Stomach (tissue), 9 donors: Measurements from ENCODE around the gene NUP133. TPM values are rescaled to one million over a fixed set of nuclear protein-coding genes. Genes with fewer than 3 reads are reported as not detected.
"Not testable (repeated sequence)": the region's sequence is repeated elsewhere in the genome, so short reads cannot be mapped to it uniquely, and the experiment has no call there.

ENCODE experiments used
- DNase-seq, 2 donors: peaks; one replicate each; pipeline versions ENCODE4 v3.0.0 to v3.0.0-alpha.2; 2013 to 2019
- H3K27ac ChIP-seq, 5 donors: fragments of 200-600 bp in 4 of 5; sonication (generic) in 4 of 5; one replicate each; pipeline ENCODE4 v1.5.1; 2013 to 2019; ENCODE audit warnings: mild to moderate bottlenecking in 1 of 5, moderate library complexity in 1 of 5
- H3K27me3 ChIP-seq, 3 donors: fragments of 200-600 bp; sonication (generic); one replicate each; pipeline ENCODE4 v1.5.1; 2017 to 2019; ENCODE audit warnings: mixed run types in 1 of 3
- H3K36me3 ChIP-seq, 4 donors: fragments of 200-600 bp; sonication (generic); 1 replicate in 3 of 4; 2 replicates in 1 of 4; pipeline ENCODE4 v1.5.1; 2016 to 2019
- H3K4me1 ChIP-seq, 4 donors: fragments of 200-600 bp; sonication (generic); one replicate each; pipeline ENCODE4 v1.5.1; 2016 to 2019
- H3K4me3 ChIP-seq, 4 donors: fragments of 200-600 bp; sonication (generic) in 3 of 4; one replicate each; pipeline ENCODE4 v1.5.1; 2016 to 2019; ENCODE audit warnings: mild to moderate bottlenecking in 1 of 4
- H3K9me3 ChIP-seq, 4 donors: fragments of 200-600 bp; sonication (generic); one replicate each; pipeline ENCODE4 v1.5.1; 2016 to 2019
- CTCF ChIP-seq, 7 experiments: fragments of 450-650 bp in 4 of 7; fragments of 200-600 bp in 3 of 7; sonication (generic) in 3 of 7; IDR thresholded peaks; one replicate each; pipeline ENCODE4 v1.5.1; 2016 to 2019; ENCODE audit warnings: antibody characterized with exemption in 7 of 7, control low read depth in 2 of 7, mild to moderate bottlenecking in 1 of 7
- EP300 ChIP-seq: sonication (generic); formaldehyde crosslinking; IDR thresholded peaks from one replicate; pipeline ENCODE4 v1.6.1; 2017; ENCODE audit warnings: antibody characterized with exemption
- POLR2A ChIP-seq, 4 donors: fragments of 450-650 bp; IDR thresholded peaks; one replicate each; pipeline ENCODE4 v1.6.1; 2016; ENCODE audit warnings: antibody characterized with exemption in 4 of 4, control low read depth in 2 of 4, mild to moderate bottlenecking in 1 of 4, moderate library complexity in 1 of 4
- POLR2AphosphoS5 ChIP-seq, 3 donors: sonication (generic); formaldehyde crosslinking; IDR thresholded peaks; one replicate each; pipeline ENCODE4 v1.6.1; 2016; ENCODE audit warnings: antibody characterized with exemption in 3 of 3
- WGBS, 5 donors: extraction: QIAGEN DNeasy Blood & Tissue Kit in 3 of 5; methylation state at CpG; one replicate each; pipeline versions ENCODE4 v1.1.5 to v1.1.7; 2013 to 2018; 5-methylcytosine and 5-hydroxymethylcytosine counted together
- intact Hi-C: fragments of 100-400 bp; cut with DNase I; formaldehyde crosslinking; loops from one replicate; pipeline ENCODE4 v1.15.1; 2023; ENCODE audit warnings: low total_unique reads
- polyA plus RNA-seq, 3 donors: library from polyadenylated mRNA; stranded (reverse); fragments of 200-250 nt; gene quantifications; one replicate each; pipeline ENCODE4 v1.2.3, GENCODE V29; 2013
- total RNA-seq, 5 donors: library from RNA; depleted of rRNA; stranded (reverse); fragments of >200 nt; gene quantifications; one replicate each; pipeline versions ENCODE4 v1.1.0 to v1.2.3, GENCODE V29; 2014 to 2016
- donor health status: healthy with polysubstance abuse.
- donor health status: Bipolar disorder and iron deficiency.
- donor health status: healthy.

Gene NUP133
- total and polyA plus RNA-seq, 8 donors, result 5.5 to 74.7 (median 17.0) TPM

GRCh38 chr1:229425564-229426159 lies 82.5 kb downstream of the NUP133 start:
- peaks cover 5 to 69% (median 31%) of the 10 kb centered on the region in 3 donors for H3K27me3 ChIP-seq

GRCh38 chr1:229420765-229421164 lies 87.4 kb downstream of the NUP133 start:
- no peaks in the 10 kb centered on the region for H3K4me1 ChIP-seq
- intact Hi-C loops, result no loop called here
- no peaks in the 10 kb centered on the region for H3K36me3 ChIP-seq
- H3K9me3 ChIP-seq, result peaks cover 0 to 9% (median 6%) of the 10 kb centered on the region in 4 donors
- no peak for TF ChIP-seq POLR2A (IDR thresholded peaks at IDR 0.05)
- TF ChIP-seq POLR2AphosphoS5 (IDR thresholded peaks at IDR 0.05), result no peak
- TF ChIP-seq EP300, result no peak
- TF ChIP-seq CTCF (IDR thresholded peaks at IDR 0.05), result no peak
- DNase-seq, result no peak
- no peak overlapping the region for H3K27ac ChIP-seq
- H3K4me3 ChIP-seq, result no peak overlapping the region
- H3K27me3 ChIP-seq, result peaks cover 0 to 34% (median 4%) of the 10 kb centered on the region in 3 donors
- 61 to 70% (median 64%) methylated on average over 7 of the region's 7 CpGs for WGBS, 5 donors

More at GRCh38 chr1:229425564-229426159, 82.5 kb downstream of the NUP133 start:
- no peak overlapping the region for H3K27ac ChIP-seq
- WGBS, 5 donors, result 64 to 87% (median 69%) methylated on average over 2 of the region's 2 CpGs
- TF ChIP-seq EP300 (no peak), CTCF (IDR thresholded peaks at IDR 0.05) (no peak), POLR2A (IDR thresholded peaks at IDR 0.05) (no peak), POLR2AphosphoS5 (IDR thresholded peaks at IDR 0.05) (no peak)
- H3K36me3 ChIP-seq, result no peaks in the 10 kb centered on the region
- peaks cover 0 to 3% (median under 1%) of the 10 kb centered on the region in 4 donors for H3K4me1 ChIP-seq
- H3K4me3 ChIP-seq, result no peak overlapping the region
- H3K9me3 ChIP-seq, result peaks cover 0 to 9% (median 6%) of the 10 kb centered on the region in 4 donors
- DNase-seq, result no peak
- intact Hi-C loops, result no loop called here

- no peak for DNase-seq
- intact Hi-C loops, result no loop called here
- TF ChIP-seq CTCF (IDR thresholded peaks at IDR 0.05), result no peak
- TF ChIP-seq POLR2A (IDR thresholded peaks at IDR 0.05), result no peak
- no peak for TF ChIP-seq EP300
- TF ChIP-seq POLR2AphosphoS5 (IDR thresholded peaks at IDR 0.05), result no peak
These were observed 87.9 kb downstream of the NUP133 start for GRCh38 chr1:229420224-229420623.

GRCh38 chr1:229418586-229418985 lies 89.6 kb downstream of the NUP133 start:
- DNase-seq, H3K4me3 ChIP-seq, H3K27ac ChIP-seq, H3K36me3 ChIP-seq, intact Hi-C loops, H3K9me3 ChIP-seq, H3K4me1 ChIP-seq: not testable (repeated sequence)
- 56 to 77% (median 64%) methylated on average over 6 of the region's 6 CpGs for WGBS, 5 donors
- peaks cover 0 to 17% (median 0%) of the 10 kb centered on the region in 3 donors for H3K27me3 ChIP-seq

More at GRCh38 chr1:229420224-229420623, 87.9 kb downstream of the NUP133 start:
- H3K4me3 ChIP-seq, result no peak overlapping the region
- H3K4me1 ChIP-seq, result no peaks in the 10 kb centered on the region
- no peak overlapping the region for H3K27ac ChIP-seq
- no peaks in the 10 kb centered on the region for H3K36me3 ChIP-seq
- H3K9me3 ChIP-seq, result peaks cover 0 to 9% (median 6%) of the 10 kb centered on the region in 4 donors
- peaks cover 0 to 30% (median 1%) of the 10 kb centered on the region in 3 donors for H3K27me3 ChIP-seq
- WGBS, 5 donors, result 89 to 95% (median 91%) methylated on average over 9 to 11 of the region's 11 CpGs

GRCh38 chr1:229412810-229413209 lies 95.3 kb downstream of the NUP133 start:
- H3K9me3 ChIP-seq, H3K27ac ChIP-seq, H3K36me3 ChIP-seq, DNase-seq, H3K4me3 ChIP-seq, intact Hi-C loops: not testable (repeated sequence)
- Histone ChIP-seq H3K27me3 (peaks cover 0 to 56% (median 20%) of the 10 kb centered on the region in 3 donors), H3K4me1 (peaks cover 18 to 40% (median 28%) of the 10 kb centered on the region in 4 donors)
- WGBS, 5 donors, result 78 to 91% (median 87%) methylated on average over 5 of the region's 5 CpGs
